Measurements from ENCODE around the gene BTD. TPM values are rescaled to one million over a fixed set of nuclear protein-coding genes. Genes with fewer than 3 reads are reported as not detected.
"Not testable (repeated sequence)": the region's sequence is repeated elsewhere in the genome, so short reads cannot be mapped to it uniquely, and the experiment has no call there.

Gene BTD
- polyA plus RNA-seq, 1 donor, result 11.6 TPM

GRCh38 chr3:15604584-15604983 is 3.0 kb downstream of the BTD start:
- DNase-seq (ENCODE audit: low read depth), result not testable (repeated sequence)

GRCh38 chr3:15606434-15606891 is 4.9 kb downstream of the BTD start:
- DNase-seq (ENCODE audit: low read depth), result no peak

GRCh38 chr3:15610082-15610759 is 8.7 kb downstream of the BTD start:
- no peak for DNase-seq (ENCODE audit: low read depth)

GRCh38 chr3:15611018-15611417 is 9.5 kb downstream of the BTD start:
- no peak for DNase-seq (ENCODE audit: low read depth)

GRCh38 chr3:15612001-15612400 is 10.5 kb downstream of the BTD start:
- no peak for DNase-seq (ENCODE audit: low read depth)

GRCh38 chr3:15614958-15615357 is 13.4 kb downstream of the BTD start:
- DNase-seq (ENCODE audit: low read depth), result no peak

- no peak for DNase-seq (ENCODE audit: low read depth)
Measured at GRCh38 chr3:15616053-15616452, 14.5 kb downstream of the BTD start.

GRCh38 chr3:15619659-15620464 is 18.3 kb downstream of the BTD start:
- not testable (repeated sequence) for DNase-seq (ENCODE audit: low read depth)

GRCh38 chr3:15623535-15624440 is 22.2 kb downstream of the BTD start:
- no peak for DNase-seq (ENCODE audit: low read depth)

- DNase-seq (ENCODE audit: low read depth), result no peak
Measured at GRCh38 chr3:15628967-15629366, 27.4 kb downstream of the BTD start.

- DNase-seq (ENCODE audit: low read depth), result no peak
Measured at GRCh38 chr3:15629860-15630597, 28.5 kb downstream of the BTD start.

GRCh38 chr3:15630646-15631350 is 29.3 kb downstream of the BTD start:
- no peak for DNase-seq (ENCODE audit: low read depth)

- DNase-seq (ENCODE audit: low read depth), result no peak
Measured at GRCh38 chr3:15631426-15632211, 30.1 kb downstream of the BTD start.

GRCh38 chr3:15632212-15632580 is 30.7 kb downstream of the BTD start:
- no peak for DNase-seq (ENCODE audit: low read depth)

- no peak for DNase-seq (ENCODE audit: low read depth)
Measured at GRCh38 chr3:15633159-15633558, 31.6 kb downstream of the BTD start.

GRCh38 chr3:15633766-15634598 is 32.4 kb downstream of the BTD start:
- DNase-seq (ENCODE audit: low read depth), result no peak

GRCh38 chr3:15634671-15635070 is 33.1 kb downstream of the BTD start:
- no peak for DNase-seq (ENCODE audit: low read depth)

GRCh38 chr3:15635121-15635661 is 33.6 kb downstream of the BTD start:
- no peak for DNase-seq (ENCODE audit: low read depth)

Measured in forelimb muscle (tissue), 1 donor.